GM12864 (cell line): ENCODE data around the gene CFH.
A peak's percentile ranks its signal among the peaks of the same experiment; 100 is the strongest.

Source experiments
- DNase-seq: peaks from one replicate; pipeline ENCODE4 v3.0.0-alpha.2; 2011; ENCODE audit warnings: low read depth
- H3K4me3 ChIP-seq: 2 replicates; pipeline ENCODE4 v1.5.1; 2011; ENCODE audit warnings: mild to moderate bottlenecking, low read depth, low read length, control low read depth
- TF ChIP-seq, protein P1 (sequence below): IDR thresholded peaks from 2 replicates; pipeline ENCODE4 v1.5.1; 2011; ENCODE audit warnings: low read depth, mild to moderate bottlenecking, moderate library complexity, low read length, control low read depth, inconsistent platforms; ENCODE audit errors: missing control alignments

Gene CFH

GRCh38 chr1:196660272-196660671 lies 8.4 kb downstream of the CFH start:
- TF ChIP-seq, protein P1, sequence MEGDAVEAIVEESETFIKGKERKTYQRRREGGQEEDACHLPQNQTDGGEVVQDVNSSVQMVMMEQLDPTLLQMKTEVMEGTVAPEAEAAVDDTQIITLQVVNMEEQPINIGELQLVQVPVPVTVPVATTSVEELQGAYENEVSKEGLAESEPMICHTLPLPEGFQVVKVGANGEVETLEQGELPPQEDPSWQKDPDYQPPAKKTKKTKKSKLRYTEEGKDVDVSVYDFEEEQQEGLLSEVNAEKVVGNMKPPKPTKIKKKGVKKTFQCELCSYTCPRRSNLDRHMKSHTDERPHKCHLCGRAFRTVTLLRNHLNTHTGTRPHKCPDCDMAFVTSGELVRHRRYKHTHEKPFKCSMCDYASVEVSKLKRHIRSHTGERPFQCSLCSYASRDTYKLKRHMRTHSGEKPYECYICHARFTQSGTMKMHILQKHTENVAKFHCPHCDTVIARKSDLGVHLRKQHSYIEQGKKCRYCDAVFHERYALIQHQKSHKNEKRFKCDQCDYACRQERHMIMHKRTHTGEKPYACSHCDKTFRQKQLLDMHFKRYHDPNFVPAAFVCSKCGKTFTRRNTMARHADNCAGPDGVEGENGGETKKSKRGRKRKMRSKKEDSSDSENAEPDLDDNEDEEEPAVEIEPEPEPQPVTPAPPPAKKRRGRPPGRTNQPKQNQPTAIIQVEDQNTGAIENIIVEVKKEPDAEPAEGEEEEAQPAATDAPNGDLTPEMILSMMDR: no peak
- no peak for DNase-seq
- H3K4me3 ChIP-seq: no peak overlapping the region

GRCh38 chr1:196660852-196661251 lies 9.0 kb downstream of the CFH start:
- TF ChIP-seq, protein P1: peak; percentile 10
- no peak for DNase-seq
- H3K4me3 ChIP-seq: no peak overlapping the region

DNA sequence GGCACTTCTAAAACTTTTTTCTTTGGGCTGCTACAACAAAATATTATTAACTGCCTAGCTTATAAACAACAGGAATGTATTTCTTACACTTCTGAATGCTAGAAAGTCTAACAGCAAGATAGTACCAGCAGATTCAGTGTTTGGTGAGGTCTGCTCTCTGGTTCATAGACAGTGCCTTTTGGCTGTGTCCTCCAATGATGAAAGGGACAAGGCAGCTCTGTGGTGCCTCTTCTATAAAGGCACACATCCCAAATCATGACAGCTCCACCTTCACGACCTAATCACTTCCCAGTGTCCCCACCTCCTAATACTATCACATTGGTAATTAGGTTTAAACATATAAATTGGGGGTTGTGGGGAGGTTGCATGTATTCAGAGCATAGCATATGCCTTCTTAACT lies 9.5 kb downstream of the CFH start:
- DNase-seq: no peak
- TF ChIP-seq, protein P1: no peak
- H3K4me3 ChIP-seq: no peak overlapping the region

GRCh38 chr1:196667131-196667530 lies 15.3 kb downstream of the CFH start:
- TF ChIP-seq, protein P1: no peak
- DNase-seq: no peak
- no peak overlapping the region for H3K4me3 ChIP-seq

- no peak for DNase-seq
- TF ChIP-seq, protein P1: no peak
Observed at GRCh38 chr1:196669051-196669450, 17.2 kb downstream of the CFH start.

GRCh38 chr1:196669693-196670092 lies 17.9 kb downstream of the CFH start:
- H3K4me3 ChIP-seq: no peak overlapping the region
- TF ChIP-seq, protein P1: no peak
- DNase-seq: no peak

More at GRCh38 chr1:196669051-196669450, 17.2 kb downstream of the CFH start:
- H3K4me3 ChIP-seq: no peak overlapping the region

DNA sequence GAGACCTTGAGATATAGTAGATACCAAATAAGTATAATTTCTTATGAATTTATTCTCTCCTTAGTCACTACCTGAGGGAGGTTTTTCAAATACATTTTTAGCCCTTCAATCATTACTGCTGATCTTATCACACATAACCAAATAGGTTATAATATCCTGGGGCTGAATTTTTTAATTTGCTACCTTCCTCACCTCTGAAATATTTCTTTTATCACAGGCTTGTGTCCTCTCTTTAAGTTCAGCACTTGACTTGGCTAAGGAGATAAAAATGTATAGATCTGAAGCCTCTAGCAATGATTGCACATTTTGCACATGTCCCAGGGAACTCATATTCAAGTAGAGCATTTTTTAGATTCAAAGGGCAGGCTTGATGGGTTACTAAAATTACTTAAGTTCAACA lies 23.1 kb downstream of the CFH start:
- TF ChIP-seq, protein P1: no peak
- H3K4me3 ChIP-seq: no peak overlapping the region
- no peak for DNase-seq
